Stimulated activated CD8-positive, alpha-beta memory T cell treated with anti-CD3 and anti-CD28 coated beads, Interleukin-15, amount 100 ng/mL, for 4 hours (primary cell): ENCODE data around the gene KREMEN2.
A peak's percentile ranks its signal among the peaks of the same experiment; 100 is the strongest.

Experiments used
- DNase-seq, 2 donors: peaks; one replicate each; pipeline ENCODE4 v3.0.0-alpha.2; 2020; ENCODE audit warnings: low read depth in 2 of 2

Gene KREMEN2

GRCh38 chr16:3003582-3004270, 39.7 kb downstream of the KREMEN2 start:
- DNase-seq = peak; percentile 92 to 93

- no peak for DNase-seq
These were observed 40.2 kb downstream of the KREMEN2 start for GRCh38 chr16:3004319-3004718.

GRCh38 chr16:3004781-3005284, 40.8 kb downstream of the KREMEN2 start:
- DNase-seq = no peak

- no peak for DNase-seq
These were observed 43.2 kb downstream of the KREMEN2 start for GRCh38 chr16:3007059-3007956.

GRCh38 chr16:3007957-3008689, 44.0 kb downstream of the KREMEN2 start:
- DNase-seq = no peak

- no peak for DNase-seq
These were observed 44.6 kb downstream of the KREMEN2 start for GRCh38 chr16:3008690-3009037.

- no peak for DNase-seq
These were observed 45.7 kb downstream of the KREMEN2 start for GRCh38 chr16:3009568-3010390.

GRCh38 chr16:3010510-3010909, 46.4 kb downstream of the KREMEN2 start:
- DNase-seq = no peak

GRCh38 chr16:3012246-3012645, 48.2 kb downstream of the KREMEN2 start:
- DNase-seq = no peak

- no peak for DNase-seq
These were observed 48.8 kb downstream of the KREMEN2 start, which contains the start of gene CLDN9 for GRCh38 chr16:3012828-3013420. Gene CLDN9 (plus strand): TSS chr16:3012923. CDS start chr16:3013363, 440 bp downstream.

- DNase-seq = no peak
These were observed 49.4 kb downstream of the KREMEN2 start for GRCh38 chr16:3013491-3013951.

- no peak for DNase-seq
These were observed 50.1 kb downstream of the KREMEN2 start for GRCh38 chr16:3013998-3014690.

- no peak for DNase-seq
These were observed 50.9 kb downstream of the KREMEN2 start for GRCh38 chr16:3014971-3015370.

GRCh38 chr16:3015865-3016521, 51.9 kb downstream of the KREMEN2 start:
- DNase-seq = no peak

GRCh38 chr16:3017344-3017743, 53.3 kb downstream of the KREMEN2 start:
- no peak for DNase-seq
